Skeletal muscle cell (primary cell): ENCODE measurements around the gene HIBCH.
"Not testable (repeated sequence)": the region's sequence is repeated elsewhere in the genome, so short reads cannot be mapped to it uniquely, and the experiment has no call there.

Experiments used
- DNase-seq: peaks from one replicate; pipeline ENCODE4 v3.0.0-alpha.2; 2010; ENCODE audit warnings: low read depth
- H3K4me3 ChIP-seq: 2 replicates; pipeline ENCODE4 v1.5.1; 2011; ENCODE audit warnings: low read depth, mild to moderate bottlenecking, control low read depth, low read length, moderate library complexity

The HIBCH gene

DNA sequence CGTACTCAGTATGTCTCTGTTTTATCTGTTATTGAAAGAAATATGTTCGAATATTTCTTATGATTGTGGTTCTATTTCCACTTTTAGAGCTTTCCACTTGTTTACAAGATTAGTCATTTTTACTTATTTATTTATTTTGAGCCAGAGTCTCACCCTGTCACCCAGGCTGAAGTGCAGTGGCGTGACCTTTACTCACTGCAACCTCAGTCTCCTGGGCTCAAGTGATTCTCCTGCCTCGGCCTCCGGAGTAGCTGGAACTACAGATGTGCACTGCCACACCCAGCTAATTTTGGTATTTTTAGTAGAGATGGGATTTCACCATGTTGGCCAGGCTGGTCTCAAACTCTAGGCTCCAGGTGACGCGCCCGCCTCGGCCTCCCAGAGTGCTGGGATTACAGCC is 53.3 kb downstream of the HIBCH start:
- no peak for DNase-seq
- H3K4me3 ChIP-seq, result no peak overlapping the region

DNA sequence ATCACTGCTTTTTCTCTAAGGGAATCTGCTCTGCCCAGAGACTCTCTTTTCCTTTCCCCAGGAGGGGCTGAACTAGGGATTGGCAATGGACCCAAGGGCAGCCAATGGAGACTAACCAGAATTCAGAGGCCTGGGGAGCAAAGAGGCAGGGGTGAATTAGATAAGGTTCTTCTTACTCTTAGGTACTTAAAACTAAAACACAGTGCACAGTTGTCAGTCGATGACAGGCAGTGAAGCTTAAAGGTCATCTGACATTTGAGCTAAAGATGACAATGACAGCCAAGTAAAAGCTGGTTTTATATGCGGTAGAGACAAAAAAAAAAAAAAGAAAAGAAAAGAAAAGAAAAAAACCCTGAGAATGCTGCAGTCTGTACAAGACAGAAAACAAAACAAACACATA is 57.8 kb downstream of the HIBCH start:
- no peak overlapping the region for H3K4me3 ChIP-seq
- DNase-seq, result no peak

DNA sequence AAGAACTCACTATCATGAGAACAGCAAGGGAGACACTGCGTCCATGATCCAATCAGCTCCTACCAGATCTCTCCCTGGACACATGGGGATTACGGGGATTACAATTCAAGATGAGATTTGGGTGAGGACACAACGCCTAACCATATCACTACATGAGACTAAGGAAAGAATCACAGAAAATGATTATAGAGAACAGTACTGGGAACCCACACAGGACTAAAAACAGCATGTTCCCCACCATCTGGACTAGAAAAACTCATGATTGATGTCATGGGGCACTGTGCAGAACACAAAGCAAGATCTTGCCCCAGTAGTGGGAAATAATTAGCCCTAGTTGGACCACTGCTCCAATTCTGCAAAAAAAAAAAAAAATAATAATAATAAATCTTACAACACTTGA is 63.5 kb downstream of the HIBCH start:
- no peak for DNase-seq
- no peak overlapping the region for H3K4me3 ChIP-seq

DNA sequence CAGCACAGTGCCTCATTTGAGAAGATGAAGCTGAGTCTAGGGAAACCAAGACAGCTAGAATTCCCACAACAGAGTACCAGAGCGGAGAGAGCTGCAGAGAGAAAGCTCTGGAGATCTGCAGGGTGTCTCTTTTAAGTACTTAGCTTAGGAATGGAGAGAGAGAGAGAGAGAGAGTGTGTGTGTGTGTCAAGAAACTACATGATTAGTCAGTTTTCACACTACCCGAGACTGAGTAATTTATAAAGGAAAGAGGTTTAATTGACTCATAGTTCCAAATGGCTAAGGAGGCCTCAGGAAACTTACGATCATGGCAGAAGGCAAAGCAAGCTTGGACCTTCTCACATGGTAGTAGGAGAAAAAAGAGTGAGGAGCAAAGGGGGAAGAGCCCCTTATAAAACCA is 64.0 kb downstream of the HIBCH start:
- DNase-seq, result no peak
- no peak overlapping the region for H3K4me3 ChIP-seq

DNA sequence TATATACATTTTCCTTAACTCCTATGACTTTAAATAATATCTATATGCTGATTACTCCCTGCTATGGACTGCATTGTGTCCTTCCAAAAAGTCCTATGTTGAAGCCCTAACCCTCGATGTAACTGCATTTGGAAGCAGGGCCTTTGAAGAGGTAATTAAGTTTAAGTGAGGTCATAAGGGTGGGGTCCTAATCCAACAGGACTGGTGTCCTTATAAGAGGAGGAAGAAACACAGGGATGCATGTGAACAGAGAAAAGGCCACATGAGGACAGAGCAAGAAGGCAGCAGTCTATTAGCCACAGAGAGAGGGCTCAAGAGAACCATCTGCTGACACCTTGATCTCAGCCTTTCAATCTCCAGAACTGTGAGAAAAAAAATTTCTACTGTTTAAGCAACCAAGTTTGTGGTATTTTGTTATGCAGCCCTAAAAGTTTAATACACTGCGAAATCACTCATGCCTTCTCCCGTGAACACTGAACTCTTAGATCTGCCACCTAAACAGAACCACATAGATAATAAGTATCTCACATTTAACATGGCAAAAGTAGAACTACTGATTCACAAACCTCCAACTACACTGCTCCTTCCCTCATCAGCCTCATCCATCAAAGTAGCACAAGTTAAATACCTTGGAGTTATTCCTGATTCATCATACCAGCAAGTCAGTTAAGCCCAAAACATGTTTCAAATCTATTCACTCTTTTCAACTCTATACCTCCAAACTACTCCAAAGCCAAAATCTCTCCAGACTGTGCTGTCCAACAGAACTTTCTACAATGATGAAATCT is 65.4 kb downstream of the HIBCH start:
- no peak for DNase-seq
- H3K4me3 ChIP-seq, result no peak overlapping the region

DNA sequence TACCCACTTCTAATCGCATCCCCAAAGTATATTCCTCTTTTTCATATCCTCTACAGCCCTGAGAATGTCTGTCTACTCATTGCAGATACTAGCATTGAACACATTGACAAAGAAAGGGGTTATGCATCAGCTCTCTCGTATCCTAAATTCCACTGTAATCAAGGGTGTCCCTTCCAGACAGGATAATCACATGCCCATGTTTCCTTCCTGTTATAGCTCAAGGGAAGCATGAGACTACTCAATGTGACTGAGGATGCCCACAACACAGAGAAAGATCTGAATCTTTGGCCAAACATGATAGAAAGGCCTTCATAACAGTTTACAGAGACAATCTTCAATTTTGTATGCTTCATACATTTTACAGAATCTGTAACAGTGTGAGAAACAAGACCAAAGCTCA is 69.2 kb downstream of the HIBCH start:
- no peak overlapping the region for H3K4me3 ChIP-seq
- DNase-seq, result no peak

DNA sequence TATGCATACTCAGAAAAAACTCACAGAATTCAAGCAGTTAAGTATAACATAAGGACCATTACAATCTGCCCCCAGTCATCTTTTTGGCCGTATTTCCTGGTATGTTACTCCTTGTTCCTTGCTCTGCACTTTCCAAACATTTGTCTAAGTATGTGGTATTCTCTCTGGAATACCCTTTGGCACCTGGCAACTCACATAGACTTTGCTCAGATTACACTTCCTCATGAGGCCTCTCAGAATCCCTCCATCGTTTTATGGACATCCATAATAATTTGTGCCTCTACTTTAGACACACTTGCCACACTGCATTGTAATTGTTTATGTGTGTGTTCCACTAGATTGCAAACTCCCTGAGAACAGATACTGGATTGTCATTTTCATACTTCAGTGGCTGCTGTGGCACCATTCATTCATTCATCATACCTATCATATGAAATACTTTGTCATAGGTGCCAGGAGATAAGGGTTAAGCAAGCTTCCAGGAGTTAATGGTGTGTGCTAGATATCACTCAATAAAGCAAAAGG is 84.0 kb downstream of the HIBCH start:
- DNase-seq, result no peak
- H3K4me3 ChIP-seq, result no peak overlapping the region

DNA sequence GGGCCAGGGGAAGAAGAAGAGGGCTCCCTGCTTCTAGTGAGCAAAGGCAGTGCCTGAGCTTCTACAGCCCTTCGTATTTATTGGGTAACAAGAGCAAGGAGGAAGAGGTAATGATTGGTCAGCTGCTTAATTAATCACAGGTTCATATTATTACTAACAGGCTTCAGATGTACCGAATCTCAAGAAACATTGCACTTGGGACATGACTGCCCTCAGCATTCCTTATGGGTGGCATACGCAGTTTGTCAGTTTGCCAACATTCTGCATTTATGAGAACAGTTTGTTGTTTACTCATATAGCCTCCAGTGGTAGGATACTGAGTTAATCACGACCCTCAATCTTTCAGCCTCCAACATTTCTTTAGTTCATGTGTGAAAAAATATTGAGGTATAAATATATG is 84.5 kb downstream of the HIBCH start:
- no peak for DNase-seq
- no peak overlapping the region for H3K4me3 ChIP-seq

DNA sequence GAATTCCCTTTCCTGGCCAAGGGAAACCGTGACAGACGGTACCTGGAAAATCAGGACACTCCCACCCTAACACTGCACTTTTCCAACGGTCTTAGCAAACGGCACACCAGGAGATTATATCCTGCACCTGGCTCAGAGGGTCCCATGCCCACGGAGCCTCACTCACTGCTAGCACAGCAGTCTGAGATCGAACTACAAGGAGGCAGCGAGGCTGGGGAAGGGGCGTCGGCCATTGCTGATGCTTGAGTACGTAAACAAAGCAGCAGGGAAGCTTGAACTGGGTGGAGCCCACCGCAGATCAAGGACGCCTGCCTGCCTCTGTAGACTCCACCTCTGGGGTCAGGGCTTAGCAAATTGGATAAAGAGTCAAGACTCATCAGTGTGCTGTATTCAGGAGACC is 95.6 kb downstream of the HIBCH start:
- not testable (repeated sequence) for H3K4me3 ChIP-seq, DNase-seq

DNA sequence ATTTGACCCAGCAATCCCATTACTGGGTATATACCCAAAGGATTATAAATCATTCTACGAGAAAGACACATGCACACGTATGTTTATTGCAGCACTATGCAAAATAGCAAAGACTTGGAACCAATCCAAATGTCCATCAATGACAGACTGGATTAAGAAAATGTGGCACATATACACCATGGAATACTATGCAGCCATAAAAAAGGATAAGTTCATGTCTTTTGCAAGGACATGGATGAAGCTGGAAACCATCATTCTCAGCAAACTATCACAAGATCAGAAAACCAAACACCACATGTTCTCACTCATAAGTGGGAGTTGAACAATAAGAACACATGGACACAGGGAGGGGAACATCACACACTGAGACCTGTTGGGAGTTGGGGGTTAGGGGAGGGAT is 96.9 kb downstream of the HIBCH start:
- not testable (repeated sequence) for DNase-seq, H3K4me3 ChIP-seq

DNA sequence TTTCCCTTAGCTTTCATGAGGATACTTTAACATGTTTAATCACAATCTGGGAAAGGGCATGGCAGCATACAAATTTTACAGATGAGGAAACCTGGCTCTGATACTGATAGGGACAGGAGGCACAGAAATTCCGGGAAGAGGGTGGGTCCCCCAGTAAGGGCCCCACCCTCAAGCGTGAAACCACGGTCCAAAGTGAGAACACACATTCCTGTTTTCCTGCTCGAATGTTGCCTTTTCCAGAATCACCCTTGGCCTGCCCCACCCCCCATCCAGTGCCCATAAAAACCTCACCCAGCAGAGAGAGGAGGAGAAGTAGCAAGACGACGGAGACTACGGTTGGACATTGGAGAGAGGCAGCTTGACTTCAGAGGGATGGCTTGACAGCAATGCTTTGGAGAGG is 98.2 kb downstream of the HIBCH start:
- DNase-seq, result no peak
- H3K4me3 ChIP-seq, result no peak overlapping the region

DNA sequence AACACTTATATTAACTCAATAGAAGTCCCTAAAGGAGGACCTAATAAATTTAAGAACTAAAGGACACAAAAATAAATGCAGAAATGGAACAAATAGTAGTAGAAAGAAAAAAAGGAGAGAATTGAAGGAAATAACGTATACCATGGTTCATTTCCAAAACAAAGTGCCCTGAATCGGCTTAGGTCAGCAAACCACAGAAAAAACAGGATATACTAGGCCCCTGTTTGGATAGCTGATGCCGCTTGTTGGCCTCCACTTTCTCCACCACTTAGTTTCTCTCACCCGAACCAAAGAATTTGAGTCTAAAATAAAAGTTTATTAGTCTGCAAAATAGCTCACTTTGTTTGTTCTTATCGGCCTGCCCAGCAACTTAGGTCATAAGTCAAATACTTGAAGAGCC is 100.4 kb downstream of the HIBCH start:
- no peak for DNase-seq
- H3K4me3 ChIP-seq, result no peak overlapping the region

DNA sequence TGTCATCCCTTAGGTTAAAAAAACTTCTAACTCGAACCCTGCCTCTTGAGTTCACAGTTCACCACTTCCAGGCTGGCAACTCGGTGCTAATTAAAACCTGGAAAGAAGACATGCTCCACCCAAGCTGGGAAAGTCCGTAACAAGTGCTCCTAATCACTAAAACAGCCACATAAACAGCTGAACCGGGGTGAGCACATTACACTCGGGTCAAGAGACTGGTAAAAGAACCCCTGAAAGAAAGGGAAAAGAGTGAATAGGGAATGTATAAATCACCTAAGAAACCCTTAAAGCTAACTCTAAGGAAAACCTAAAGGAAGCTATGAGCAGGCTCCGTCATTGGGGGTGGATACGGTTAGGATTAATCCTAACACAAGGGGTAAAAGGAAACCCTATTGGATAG is 102.0 kb downstream of the HIBCH start:
- H3K4me3 ChIP-seq, result no peak overlapping the region

DNA sequence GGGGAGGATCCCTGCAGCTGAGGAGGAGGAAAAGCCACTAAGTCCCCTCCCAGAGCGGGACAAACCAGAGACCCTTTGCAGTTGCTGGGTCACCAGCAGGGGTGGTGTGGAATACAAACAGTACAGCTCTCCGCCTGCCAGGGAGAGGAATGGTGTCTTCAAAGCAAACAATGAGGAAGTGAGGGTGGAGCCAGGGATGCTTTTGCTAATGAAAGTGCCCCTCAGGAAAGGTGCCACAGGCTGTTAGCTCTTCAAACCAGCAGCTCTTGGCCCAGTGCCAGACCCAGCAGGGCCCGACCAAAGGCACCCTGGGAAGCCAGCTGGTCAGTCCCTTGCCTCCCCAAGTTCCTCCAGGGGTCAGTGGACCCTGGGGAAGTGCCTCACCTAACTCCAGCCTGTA is 102.8 kb downstream of the HIBCH start:
- no peak overlapping the region for H3K4me3 ChIP-seq
- DNase-seq, result no peak

More for the DNA sequence above, 102.0 kb downstream of the HIBCH start:
- DNase-seq, result no peak

DNA sequence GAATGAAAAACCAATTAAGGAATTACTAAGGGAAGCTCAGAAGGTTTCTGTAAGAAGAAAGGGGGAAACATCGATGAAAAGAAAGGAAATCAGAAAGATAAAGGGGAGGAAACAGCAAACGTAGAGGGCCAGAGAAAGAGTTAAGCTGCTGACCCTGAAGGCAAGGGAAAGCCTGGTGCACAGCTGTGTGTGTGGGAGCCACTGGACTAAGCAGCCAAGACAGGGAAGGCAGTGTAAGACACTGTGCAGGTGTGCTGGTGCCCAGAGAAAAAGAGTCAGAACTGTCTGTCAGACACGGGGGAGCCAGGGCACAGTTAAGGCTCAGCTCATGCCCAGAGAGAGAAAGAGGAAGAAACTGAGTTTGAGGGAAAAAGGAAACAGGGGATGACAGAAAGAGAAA is 104.0 kb downstream of the HIBCH start:
- no peak overlapping the region for H3K4me3 ChIP-seq
- no peak for DNase-seq

DNA sequence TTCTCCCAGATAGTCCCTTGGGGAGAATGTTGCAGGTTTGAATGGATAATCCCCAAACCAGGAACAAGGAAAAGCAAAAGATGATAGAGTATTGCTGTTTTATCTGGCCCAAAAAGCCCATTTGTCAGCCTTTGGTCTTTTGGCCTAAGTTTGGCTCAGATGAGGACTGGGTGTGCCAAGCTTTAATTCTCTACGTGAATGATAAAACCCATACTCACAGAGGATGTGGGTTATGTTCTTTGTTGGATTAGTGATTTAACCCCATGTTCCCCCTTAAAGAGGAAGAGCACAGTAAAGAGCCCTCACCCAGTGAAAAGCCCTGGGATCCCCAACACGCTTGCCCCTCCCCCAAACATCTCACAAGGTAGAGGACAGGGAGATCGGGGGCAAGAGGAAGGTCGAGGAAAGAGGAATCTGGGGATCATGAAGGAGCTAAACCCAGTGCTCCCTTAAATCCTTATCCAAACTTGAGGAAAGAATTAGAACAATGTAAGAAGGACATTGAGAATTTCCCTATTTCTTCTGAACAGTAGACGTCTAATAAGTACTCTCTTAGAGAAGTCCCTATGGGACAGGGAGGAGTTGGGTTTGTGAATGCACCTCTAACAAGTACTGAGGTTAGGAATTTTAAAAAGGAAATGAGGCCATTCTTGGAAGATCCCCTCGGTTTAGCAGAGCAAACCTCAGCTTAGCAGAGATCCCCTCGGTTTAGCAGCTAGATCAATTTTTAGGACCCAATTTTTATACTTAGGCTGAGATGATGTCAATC is 105.0 kb downstream of the HIBCH start:
- no peak overlapping the region for H3K4me3 ChIP-seq
- DNase-seq, result peak; percentile 37

DNA sequence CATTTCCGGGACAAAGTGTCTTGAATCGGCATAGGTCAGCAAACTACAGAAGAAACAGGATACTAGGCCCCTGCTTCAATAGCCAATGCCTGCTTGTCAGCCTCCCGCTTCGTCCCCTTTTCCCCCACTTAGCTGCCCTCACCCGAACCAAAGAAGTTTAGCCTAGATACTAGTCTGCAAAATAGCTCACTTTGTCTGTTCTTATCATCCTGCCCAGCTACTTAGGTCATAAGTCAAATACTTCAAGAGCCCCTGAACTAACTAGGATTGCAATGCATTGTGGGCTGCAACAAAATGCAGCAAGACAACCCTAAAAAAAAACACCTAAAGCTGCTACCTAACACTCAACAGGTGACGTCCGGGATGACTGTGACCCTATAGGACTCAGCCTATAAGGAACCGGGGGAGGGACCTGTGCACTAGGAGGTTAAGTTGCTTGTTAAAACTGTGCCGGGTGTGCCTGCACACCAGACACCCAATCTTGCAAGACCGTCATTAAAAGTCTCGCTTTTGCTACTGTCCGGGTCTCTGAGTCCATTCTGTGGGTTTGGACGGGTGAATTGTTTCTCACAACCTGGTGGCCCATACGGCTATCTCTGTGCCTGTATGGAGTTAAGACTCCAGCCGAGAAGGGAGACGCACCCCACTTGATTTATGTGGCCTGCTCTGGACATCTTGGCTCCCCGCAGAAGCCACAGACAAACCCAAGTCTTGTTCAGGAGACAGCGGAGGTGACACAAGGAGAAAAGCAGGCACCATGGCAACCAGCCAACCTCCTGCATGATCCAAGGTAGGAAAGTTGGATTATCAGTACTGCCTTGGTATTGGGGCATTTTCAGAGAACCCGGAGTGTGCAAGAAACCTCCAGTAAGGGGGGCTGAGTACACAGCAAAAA is 105.9 kb downstream of the HIBCH start:
- no peak overlapping the region for H3K4me3 ChIP-seq
- DNase-seq, result no peak

DNA sequence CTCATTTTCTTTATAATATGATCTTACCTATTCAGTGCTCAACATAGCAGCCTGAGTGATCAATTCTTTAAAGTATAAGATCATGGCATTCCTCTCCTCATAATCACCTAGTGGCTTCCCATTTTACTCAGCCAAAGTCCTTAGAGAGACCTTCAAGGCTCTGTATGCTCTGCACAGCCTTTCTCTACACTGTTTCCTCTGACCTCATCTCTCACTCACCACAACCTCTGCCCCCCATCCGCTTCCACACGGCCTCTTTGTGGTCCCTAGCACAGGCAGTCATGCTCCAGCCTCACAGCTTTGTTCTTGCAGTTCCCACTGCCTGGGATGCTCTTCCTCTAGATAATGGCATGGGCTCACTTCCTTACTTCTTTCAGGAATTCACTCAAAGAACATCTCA is 109.2 kb downstream of the HIBCH start:
- DNase-seq, result no peak
- H3K4me3 ChIP-seq, result no peak overlapping the region

DNA sequence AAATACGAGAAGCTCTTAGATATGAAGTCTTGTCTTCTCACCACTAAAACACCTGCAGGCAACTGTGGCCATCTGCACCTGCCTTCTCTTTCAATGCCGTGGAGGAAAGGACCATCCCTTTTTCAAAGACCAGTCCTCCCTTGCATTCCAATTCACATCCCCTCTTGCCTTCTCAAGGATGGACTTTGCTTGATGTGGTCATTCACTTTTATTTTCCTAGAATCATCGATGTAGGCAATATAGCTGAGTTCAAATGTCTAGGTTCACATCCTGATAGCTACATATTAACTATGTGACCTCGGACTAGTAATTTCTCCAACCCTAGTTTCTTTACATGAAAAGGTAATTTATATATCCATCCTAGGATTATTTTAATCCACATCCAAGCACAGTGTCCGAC is 110.1 kb downstream of the HIBCH start:
- no peak overlapping the region for H3K4me3 ChIP-seq
- DNase-seq, result no peak

DNA sequence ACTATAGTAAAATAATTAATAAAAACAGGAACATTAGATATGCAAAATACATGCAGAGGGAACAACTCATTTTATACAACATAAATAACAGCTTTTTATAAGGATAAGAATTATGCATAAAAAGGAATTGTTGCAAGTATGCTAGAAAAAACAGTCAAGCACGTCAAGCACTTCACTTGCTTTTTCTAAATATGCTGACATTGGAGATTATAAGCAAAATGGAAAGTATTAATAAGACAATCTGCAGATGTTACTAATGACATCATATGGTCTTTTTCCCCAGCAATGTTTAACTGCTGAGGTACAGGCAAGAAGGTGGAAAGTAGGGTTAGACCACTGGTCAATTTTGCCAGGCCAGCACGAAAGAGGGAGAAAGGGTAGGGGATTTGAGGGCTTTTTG is 111.7 kb downstream of the HIBCH start:
- DNase-seq, result no peak
- H3K4me3 ChIP-seq, result no peak overlapping the region
